ENCODE data around the gene ZSWIM6. TPM values are rescaled to one million over a fixed set of nuclear protein-coding genes. Genes with fewer than 3 reads are reported as not detected.

The ZSWIM6 gene
- polyA plus RNA-seq, 1 of the 3 experiments (the other 2 are of a cell fraction), result 7.4 TPM

- no peak for TF ChIP-seq MXI1 (IDR thresholded peaks at IDR 0.05; ENCODE audit: low read depth, low read length)
Observed at GRCh38 chr5:61290791-61291210, 41.3 kb upstream of the ZSWIM6 start (continued).

GRCh38 chr5:61292062-61292657, 39.9 kb upstream of the ZSWIM6 start:
- ChIA-PET CTCF (no interaction called here), POLR2A (no interaction called here)
- H2AFZ ChIP-seq (ENCODE audit: low read depth), result no peak overlapping the region
- no peak overlapping the region for H3K9ac ChIP-seq
- no peaks in the 10 kb centered on the region for H3K79me2 ChIP-seq (ENCODE audit: insufficient read depth)
- H3K36me3 ChIP-seq (replicated peaks in 1 of 2; ENCODE audit: control insufficient read depth in 1 of 2, insufficient read depth in 2 of 2, low read length in 1 of 2), result no peaks in the 10 kb centered on the region
- no peak overlapping the region for H3K4me3 ChIP-seq (ENCODE audit: low read depth in 2 of 2, low read length in 1 of 2)
- H4K20me1 ChIP-seq (ENCODE audit: insufficient read depth), result no peaks in the 10 kb centered on the region
- no peaks in the 10 kb centered on the region for H3K27me3 ChIP-seq (ENCODE audit: insufficient read depth)
- H3K9me3 ChIP-seq, result no peaks in the 10 kb centered on the region
- H3K4me2 ChIP-seq, result no peak overlapping the region
- H3K27ac ChIP-seq (ENCODE audit: low read depth in 2 of 2, low read length in 1 of 2), result no peak overlapping the region
- H3K4me1 ChIP-seq (ENCODE audit: control insufficient read depth in 1 of 2, insufficient read depth in 2 of 2, low read depth in 1 of 2, low read length in 1 of 2), result peaks cover 0 to 2% of the 10 kb centered on the region in 2 experiments; a peak in 1 of 4 replicates
- TF ChIP-seq, protein P1, sequence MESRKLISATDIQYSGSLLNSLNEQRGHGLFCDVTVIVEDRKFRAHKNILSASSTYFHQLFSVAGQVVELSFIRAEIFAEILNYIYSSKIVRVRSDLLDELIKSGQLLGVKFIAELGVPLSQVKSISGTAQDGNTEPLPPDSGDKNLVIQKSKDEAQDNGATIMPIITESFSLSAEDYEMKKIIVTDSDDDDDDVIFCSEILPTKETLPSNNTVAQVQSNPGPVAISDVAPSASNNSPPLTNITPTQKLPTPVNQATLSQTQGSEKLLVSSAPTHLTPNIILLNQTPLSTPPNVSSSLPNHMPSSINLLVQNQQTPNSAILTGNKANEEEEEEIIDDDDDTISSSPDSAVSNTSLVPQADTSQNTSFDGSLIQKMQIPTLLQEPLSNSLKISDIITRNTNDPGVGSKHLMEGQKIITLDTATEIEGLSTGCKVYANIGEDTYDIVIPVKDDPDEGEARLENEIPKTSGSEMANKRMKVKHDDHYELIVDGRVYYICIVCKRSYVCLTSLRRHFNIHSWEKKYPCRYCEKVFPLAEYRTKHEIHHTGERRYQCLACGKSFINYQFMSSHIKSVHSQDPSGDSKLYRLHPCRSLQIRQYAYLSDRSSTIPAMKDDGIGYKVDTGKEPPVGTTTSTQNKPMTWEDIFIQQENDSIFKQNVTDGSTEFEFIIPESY (IDR thresholded peaks at IDR 0.05; ENCODE audit: borderline replicate concordance, low read depth), result no peak
- TF ChIP-seq, protein P2, sequence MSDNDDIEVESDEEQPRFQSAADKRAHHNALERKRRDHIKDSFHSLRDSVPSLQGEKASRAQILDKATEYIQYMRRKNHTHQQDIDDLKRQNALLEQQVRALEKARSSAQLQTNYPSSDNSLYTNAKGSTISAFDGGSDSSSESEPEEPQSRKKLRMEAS (IDR thresholded peaks at IDR 0.05; ENCODE audit: low read depth), result no peak
- WGBS (ENCODE audit: low lambda C conversion rate), result 88% methylated on average over 7 of the region's 7 CpGs
- no peaks in the 10 kb centered on the region for H3F3A ChIP-seq (replicated peaks; ENCODE audit: insufficient read depth)
- no peaks in the 10 kb centered on the region for H3K9me2 ChIP-seq
- DNase-seq, result no peak

GRCh38 chr5:61293071-61293470, 39.0 kb upstream of the ZSWIM6 start:
- Histone ChIP-seq H3K27me3 (ENCODE audit: insufficient read depth) (no peaks in the 10 kb centered on the region), H3K27ac (ENCODE audit: low read depth in 2 of 2, low read length in 1 of 2) (no peak overlapping the region), H3K4me1 (ENCODE audit: control insufficient read depth in 1 of 2, insufficient read depth in 2 of 2, low read depth in 1 of 2, low read length in 1 of 2) (peaks cover 0 to 2% of the 10 kb centered on the region in 2 experiments; a peak in 1 of 4 replicates), H3K79me2 (ENCODE audit: insufficient read depth) (no peaks in the 10 kb centered on the region), H4K20me1 (ENCODE audit: insufficient read depth) (no peaks in the 10 kb centered on the region), H3F3A (replicated peaks; ENCODE audit: insufficient read depth) (no peaks in the 10 kb centered on the region), H3K4me3 (ENCODE audit: low read depth in 2 of 2, low read length in 1 of 2) (no peak overlapping the region), H2AFZ (ENCODE audit: low read depth) (no peak overlapping the region), H3K9ac (no peak overlapping the region), H3K36me3 (replicated peaks in 1 of 2; ENCODE audit: control insufficient read depth in 1 of 2, insufficient read depth in 2 of 2, low read length in 1 of 2) (no peaks in the 10 kb centered on the region), H3K9me3 (no peaks in the 10 kb centered on the region), H3K9me2 (no peaks in the 10 kb centered on the region), H3K4me2 (no peak overlapping the region)
- ChIA-PET CTCF (interaction anchor here (0.6 kb wide), 1 partner anchor 10 kb away, joined by 4 read pairs; no protein-coding TSS in a partner anchor), POLR2A (no interaction called here)
- DNase-seq, result no peak
- WGBS (ENCODE audit: low lambda C conversion rate), result 84% methylated on average over 4 of the region's 4 CpGs
- no peak for TF ChIP-seq POLR2AphosphoS5 (IDR thresholded peaks at IDR 0.05; ENCODE audit: low read depth, low read length)
- TF ChIP-seq SMC3 (IDR thresholded peaks at IDR 0.05; ENCODE audit: low read depth, low read length), result no peak
- TF ChIP-seq TAF1 (IDR thresholded peaks at IDR 0.05; ENCODE audit: borderline replicate concordance, low read depth, low read length), result no peak
- TF ChIP-seq SIN3A (IDR thresholded peaks at IDR 0.05; ENCODE audit: borderline replicate concordance, low read depth, low read length), result no peak
- no peak for TF ChIP-seq GATA2 (CRISPR knock-in tag; IDR thresholded peaks at IDR 0.05)
- no peak for TF ChIP-seq RXRA (IDR thresholded peaks at IDR 0.05; ENCODE audit: borderline replicate concordance, low read depth)
- no peak for TF ChIP-seq FOXJ3 (CRISPR knock-in tag; IDR thresholded peaks at IDR 0.05)

Measured in SK-N-SH (cell line).